ENCODE data around the gene SPATA24.

DNA sequence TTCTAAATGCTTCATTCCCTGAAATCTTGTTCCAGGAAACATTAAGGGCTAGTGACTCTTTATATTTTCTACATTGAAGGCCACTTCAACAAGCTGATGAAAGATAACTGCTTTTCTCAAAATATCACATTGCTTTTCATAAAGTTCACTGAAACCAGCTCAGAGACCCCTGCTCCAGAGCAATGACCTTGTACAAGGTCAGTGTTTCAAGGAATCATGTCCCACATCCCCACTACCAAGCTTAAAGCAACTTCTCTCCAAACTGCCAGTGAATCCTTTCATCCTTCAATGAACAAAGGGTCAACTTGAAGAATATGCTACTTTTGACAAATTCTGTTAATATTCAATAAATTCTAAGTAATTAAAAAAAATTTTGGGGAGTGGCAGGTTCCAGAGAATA is 12.0 kb upstream of the SPATA24 start:
- no peak for TF ChIP-seq MXI1 (conservative IDR thresholded peaks at IDR 0.05; ENCODE audit: poor library complexity, severe bottlenecking)
- TF ChIP-seq, protein P1, sequence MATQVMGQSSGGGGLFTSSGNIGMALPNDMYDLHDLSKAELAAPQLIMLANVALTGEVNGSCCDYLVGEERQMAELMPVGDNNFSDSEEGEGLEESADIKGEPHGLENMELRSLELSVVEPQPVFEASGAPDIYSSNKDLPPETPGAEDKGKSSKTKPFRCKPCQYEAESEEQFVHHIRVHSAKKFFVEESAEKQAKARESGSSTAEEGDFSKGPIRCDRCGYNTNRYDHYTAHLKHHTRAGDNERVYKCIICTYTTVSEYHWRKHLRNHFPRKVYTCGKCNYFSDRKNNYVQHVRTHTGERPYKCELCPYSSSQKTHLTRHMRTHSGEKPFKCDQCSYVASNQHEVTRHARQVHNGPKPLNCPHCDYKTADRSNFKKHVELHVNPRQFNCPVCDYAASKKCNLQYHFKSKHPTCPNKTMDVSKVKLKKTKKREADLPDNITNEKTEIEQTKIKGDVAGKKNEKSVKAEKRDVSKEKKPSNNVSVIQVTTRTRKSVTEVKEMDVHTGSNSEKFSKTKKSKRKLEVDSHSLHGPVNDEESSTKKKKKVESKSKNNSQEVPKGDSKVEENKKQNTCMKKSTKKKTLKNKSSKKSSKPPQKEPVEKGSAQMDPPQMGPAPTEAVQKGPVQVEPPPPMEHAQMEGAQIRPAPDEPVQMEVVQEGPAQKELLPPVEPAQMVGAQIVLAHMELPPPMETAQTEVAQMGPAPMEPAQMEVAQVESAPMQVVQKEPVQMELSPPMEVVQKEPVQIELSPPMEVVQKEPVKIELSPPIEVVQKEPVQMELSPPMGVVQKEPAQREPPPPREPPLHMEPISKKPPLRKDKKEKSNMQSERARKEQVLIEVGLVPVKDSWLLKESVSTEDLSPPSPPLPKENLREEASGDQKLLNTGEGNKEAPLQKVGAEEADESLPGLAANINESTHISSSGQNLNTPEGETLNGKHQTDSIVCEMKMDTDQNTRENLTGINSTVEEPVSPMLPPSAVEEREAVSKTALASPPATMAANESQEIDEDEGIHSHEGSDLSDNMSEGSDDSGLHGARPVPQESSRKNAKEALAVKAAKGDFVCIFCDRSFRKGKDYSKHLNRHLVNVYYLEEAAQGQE (IDR thresholded peaks at IDR 0.05; ENCODE audit: borderline replicate concordance), result no peak
- no peak for TF ChIP-seq POLR2AphosphoS5 (IDR thresholded peaks at IDR 0.05)
- TF ChIP-seq, protein P2, sequence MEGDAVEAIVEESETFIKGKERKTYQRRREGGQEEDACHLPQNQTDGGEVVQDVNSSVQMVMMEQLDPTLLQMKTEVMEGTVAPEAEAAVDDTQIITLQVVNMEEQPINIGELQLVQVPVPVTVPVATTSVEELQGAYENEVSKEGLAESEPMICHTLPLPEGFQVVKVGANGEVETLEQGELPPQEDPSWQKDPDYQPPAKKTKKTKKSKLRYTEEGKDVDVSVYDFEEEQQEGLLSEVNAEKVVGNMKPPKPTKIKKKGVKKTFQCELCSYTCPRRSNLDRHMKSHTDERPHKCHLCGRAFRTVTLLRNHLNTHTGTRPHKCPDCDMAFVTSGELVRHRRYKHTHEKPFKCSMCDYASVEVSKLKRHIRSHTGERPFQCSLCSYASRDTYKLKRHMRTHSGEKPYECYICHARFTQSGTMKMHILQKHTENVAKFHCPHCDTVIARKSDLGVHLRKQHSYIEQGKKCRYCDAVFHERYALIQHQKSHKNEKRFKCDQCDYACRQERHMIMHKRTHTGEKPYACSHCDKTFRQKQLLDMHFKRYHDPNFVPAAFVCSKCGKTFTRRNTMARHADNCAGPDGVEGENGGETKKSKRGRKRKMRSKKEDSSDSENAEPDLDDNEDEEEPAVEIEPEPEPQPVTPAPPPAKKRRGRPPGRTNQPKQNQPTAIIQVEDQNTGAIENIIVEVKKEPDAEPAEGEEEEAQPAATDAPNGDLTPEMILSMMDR (IDR thresholded peaks at IDR 0.05; ENCODE audit: poor library complexity, severe bottlenecking), result no peak
- TF ChIP-seq RAD21 (conservative IDR thresholded peaks at IDR 0.05), result no peak

All from neural cell (in vitro differentiated cells).